Right lobe of liver (tissue), 6 donors: ENCODE results near the gene ITGA8. TPM values are rescaled to one million over a fixed set of nuclear protein-coding genes. Genes with fewer than 3 reads are reported as not detected.

Experiments
- ATAC-seq, 4 donors: fragments of 200-7000 bp; cut with Tn5 transposase; one replicate each; pipeline ENCODE4 v1.9.1; 2020; ENCODE audit warnings: mild to moderate bottlenecking in 4 of 4, moderate library complexity in 4 of 4
- DNase-seq, 3 donors: peaks; one replicate each; pipeline ENCODE4 v3.0.0-alpha.2; 2020
- H3K27ac ChIP-seq, 3 donors: fragments of 200-600 bp; one replicate each; pipeline ENCODE4 v1.8.0; 2022
- H3K27me3 ChIP-seq, 2 donors: fragments of 200-600 bp; one replicate each; pipeline ENCODE4 v1.8.0; 2022
- H3K36me3 ChIP-seq, 4 donors: fragments of 200-600 bp; sonication (generic) in 1 of 4; one replicate each; pipeline versions ENCODE4 v1.5.1 to v1.8.0; 2017 to 2022; ENCODE audit warnings: control low read depth in 1 of 4
- H3K4me1 ChIP-seq, 4 donors: fragments of 200-600 bp; sonication (generic) in 1 of 4; one replicate each; pipeline versions ENCODE4 v1.5.1 to v1.8.0; 2017 to 2022; ENCODE audit warnings: control low read depth in 1 of 4
- H3K4me3 ChIP-seq, 3 donors: fragments of 200-600 bp; one replicate each; pipeline ENCODE4 v1.8.0; 2022
- H3K9me3 ChIP-seq, 4 donors: fragments of 200-600 bp; sonication (generic) in 1 of 4; one replicate each; pipeline versions ENCODE4 v1.5.1 to v1.8.0; 2017 to 2022; ENCODE audit warnings: control low read depth in 1 of 4
- CTCF ChIP-seq, 4 donors: fragments of 200-600 bp in 3 of 4; fragments of 450-650 bp in 1 of 4; IDR thresholded peaks; one replicate each; pipeline versions ENCODE4 v1.5.1 to v1.8.0; 2016 to 2022; ENCODE audit warnings: antibody characterized with exemption in 4 of 4, mild to moderate bottlenecking in 2 of 4
- POLR2A ChIP-seq: fragments of 450-650 bp; IDR thresholded peaks from one replicate; pipeline ENCODE4 v1.6.1; 2017; ENCODE audit warnings: antibody characterized with exemption, mild to moderate bottlenecking
- WGBS: methylation state at CpG from one replicate; pipeline ENCODE4 v1.1.6; 2018; ENCODE audit warnings: low coverage, low lambda C conversion rate; ENCODE audit not compliant: insufficient coverage; ENCODE audit errors: missing lambda C conversion rate; 5-methylcytosine and 5-hydroxymethylcytosine counted together
- intact Hi-C, 2 donors: fragments of 100-400 bp; cut with DNase I; formaldehyde crosslinking; loops; one replicate each; pipeline versions ENCODE4 v1.11.2 to v1.14.1; 2022
- total RNA-seq, 6 experiments: library from RNA; depleted of rRNA in 2 of 6; stranded (reverse); fragments of >200 nt in 2 of 6; fragmentation: NEBNext Ultra II Directional in 3 of 6; extraction: Animal tissue kit (Norgen Biotek cat#: 25700) in 3 of 6; gene quantifications; one replicate each; pipeline versions ENCODE4 v1.1.0 to v1.2.4, GENCODE V29; 2016 to 2023
- donor health status: DM: no; HTN: yes; CAD: no.
- donor health status: DM: no; HTN: no; CAD: no.
- donor health status: DM: no; HTN: no; CAD: no.
- donor health status: DM: no; HTN: yes; CAD: no.
- donor health status: DM: no; HTN: yes; CAD: no.

ITGA8 gene
- total RNA-seq, 6 experiments from 2014 or later: 0.18 to 0.80 (median 0.36) TPM

GRCh38 chr10:15518250-15518649, 201.5 kb downstream of the ITGA8 start:
- H3K9me3 ChIP-seq: no peaks in the 10 kb centered on the region
- ATAC-seq (no peak), DNase-seq (no peak)
- H3K4me1 ChIP-seq: no peaks in the 10 kb centered on the region
- 48% methylated on average over 4 of the region's 4 CpGs for WGBS
- intact Hi-C loops: no loop called here
- TF ChIP-seq POLR2A (no peak), CTCF (IDR thresholded peaks at IDR 0.05) (no peak)
- no peak overlapping the region for H3K4me3 ChIP-seq
- no peaks in the 10 kb centered on the region for H3K36me3 ChIP-seq
- no peak overlapping the region for H3K27ac ChIP-seq
- H3K27me3 ChIP-seq: no peaks in the 10 kb centered on the region

- Histone ChIP-seq H3K9me3 (no peaks in the 10 kb centered on the region), H3K4me3 (no peak overlapping the region), H3K27me3 (no peaks in the 10 kb centered on the region), H3K36me3 (no peaks in the 10 kb centered on the region), H3K4me1 (no peaks in the 10 kb centered on the region), H3K27ac (no peak overlapping the region)
- TF ChIP-seq CTCF (IDR thresholded peaks at IDR 0.05) (no peak), POLR2A (no peak)
- ATAC-seq (no peak), DNase-seq (no peak)
- 59% methylated on average over 4 of the region's 4 CpGs for WGBS
- intact Hi-C loops: no loop called here
These were observed 203.3 kb downstream of the ITGA8 start for GRCh38 chr10:15516256-15517085.

- no peak overlapping the region for H3K27ac ChIP-seq
- intact Hi-C loops: no loop called here
- H3K4me1 ChIP-seq: no peaks in the 10 kb centered on the region
- H3K27me3 ChIP-seq: no peaks in the 10 kb centered on the region
- no peaks in the 10 kb centered on the region for H3K36me3 ChIP-seq
- WGBS: 62% methylated on average over 7 of the region's 7 CpGs
- DNase-seq: no peak
- no peak for ATAC-seq
- no peaks in the 10 kb centered on the region for H3K9me3 ChIP-seq
- H3K4me3 ChIP-seq: no peak overlapping the region
- TF ChIP-seq POLR2A (no peak), CTCF (IDR thresholded peaks at IDR 0.05) (no peak)
These were observed 204.5 kb downstream of the ITGA8 start for GRCh38 chr10:15515202-15515601.

GRCh38 chr10:15510963-15511362, 208.8 kb downstream of the ITGA8 start:
- DNase-seq: no peak
- Histone ChIP-seq H3K27me3 (no peaks in the 10 kb centered on the region), H3K36me3 (no peaks in the 10 kb centered on the region), H3K9me3 (no peaks in the 10 kb centered on the region), H3K4me3 (no peak overlapping the region), H3K4me1 (no peaks in the 10 kb centered on the region), H3K27ac (no peak overlapping the region)
- intact Hi-C loops: no loop called here
- no peak for ATAC-seq
- TF ChIP-seq POLR2A (no peak), CTCF (IDR thresholded peaks at IDR 0.05) (no peak)
- WGBS: 45% methylated on average over 3 of the region's 3 CpGs
